Stomach smooth muscle (tissue), 2 donors: ENCODE results near the gene RNF121.

Source experiments
- H3K27ac ChIP-seq: one replicate; pipeline ENCODE4 v1.7.0; 2013; ENCODE audit warnings: mild to moderate bottlenecking, low read length, inconsistent platforms
- H3K27me3 ChIP-seq, 2 donors: one replicate each; pipeline ENCODE4 v1.7.0; 2013; ENCODE audit warnings: low read length in 2 of 2; ENCODE audit not compliant: insufficient read depth in 2 of 2, control insufficient read depth in 1 of 2
- H3K36me3 ChIP-seq, 2 donors: one replicate each; pipeline ENCODE4 v1.7.0; 2013; ENCODE audit warnings: low read length in 2 of 2; ENCODE audit not compliant: control insufficient read depth in 2 of 2, insufficient read depth in 2 of 2
- H3K4me1 ChIP-seq: one replicate; pipeline ENCODE4 v1.7.0; 2013; ENCODE audit warnings: low read length; ENCODE audit not compliant: control insufficient read depth, insufficient read depth
- H3K4me3 ChIP-seq, 2 donors: one replicate each; pipeline ENCODE4 v1.7.0; 2013; ENCODE audit warnings: low read length in 2 of 2
- H3K9ac ChIP-seq, 2 donors: one replicate each; pipeline ENCODE4 v1.7.0; 2013; ENCODE audit warnings: low read length in 2 of 2, mild to moderate bottlenecking in 1 of 2
- H3K9me3 ChIP-seq, 2 donors: one replicate each; pipeline ENCODE4 v1.7.0; 2013; ENCODE audit warnings: low read length in 2 of 2; ENCODE audit not compliant: control insufficient read depth in 2 of 2
- donor health status: healthy.
- donor health status: Pancreatic carcinoma.

Gene RNF121

DNA sequence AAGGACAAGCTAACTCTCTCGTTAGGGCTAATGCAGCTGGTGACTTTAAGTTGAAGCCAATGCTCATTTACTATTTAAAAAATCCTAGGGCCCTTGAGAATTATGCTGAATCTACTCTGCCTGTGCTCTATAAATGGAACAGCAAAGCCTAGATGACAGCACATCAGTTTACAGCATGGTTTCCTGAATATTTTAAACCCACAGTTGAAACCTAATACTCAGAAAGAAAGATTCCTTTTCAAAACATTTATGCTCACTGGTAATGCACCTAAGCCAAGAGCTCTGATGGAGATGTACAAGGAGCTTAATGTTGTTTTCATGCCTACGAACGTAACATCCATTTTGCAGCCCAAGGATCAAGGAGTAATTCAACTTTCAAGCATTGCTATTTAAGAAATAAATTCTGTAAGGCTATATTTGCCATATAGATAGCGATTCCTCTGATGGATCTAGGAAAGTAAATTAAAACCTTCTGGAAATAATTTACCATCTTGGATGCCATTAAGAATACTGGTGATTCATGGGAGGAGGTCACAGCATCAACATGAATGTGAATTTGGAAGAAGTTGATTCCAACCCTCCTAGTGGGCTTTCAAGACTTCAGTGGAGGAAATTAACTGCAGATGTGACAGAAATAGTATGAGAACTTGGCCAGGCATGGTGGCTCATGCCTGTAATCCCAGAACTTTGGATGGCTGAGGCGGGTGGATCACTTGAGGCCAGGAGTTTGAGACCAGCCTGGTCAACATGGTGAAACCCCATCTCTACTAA lies 14.9 kb upstream of the RNF121 start:
- Histone ChIP-seq H3K9ac (no peak overlapping the region), H3K9me3 (no peaks in the 10 kb centered on the region), H3K36me3 (peaks cover 18 to 25% of the 10 kb centered on the region in 2 donors), H3K27me3 (no peaks in the 10 kb centered on the region), H3K4me1 (no peaks in the 10 kb centered on the region), H3K27ac (no peak overlapping the region), H3K4me3 (no peak overlapping the region)

DNA sequence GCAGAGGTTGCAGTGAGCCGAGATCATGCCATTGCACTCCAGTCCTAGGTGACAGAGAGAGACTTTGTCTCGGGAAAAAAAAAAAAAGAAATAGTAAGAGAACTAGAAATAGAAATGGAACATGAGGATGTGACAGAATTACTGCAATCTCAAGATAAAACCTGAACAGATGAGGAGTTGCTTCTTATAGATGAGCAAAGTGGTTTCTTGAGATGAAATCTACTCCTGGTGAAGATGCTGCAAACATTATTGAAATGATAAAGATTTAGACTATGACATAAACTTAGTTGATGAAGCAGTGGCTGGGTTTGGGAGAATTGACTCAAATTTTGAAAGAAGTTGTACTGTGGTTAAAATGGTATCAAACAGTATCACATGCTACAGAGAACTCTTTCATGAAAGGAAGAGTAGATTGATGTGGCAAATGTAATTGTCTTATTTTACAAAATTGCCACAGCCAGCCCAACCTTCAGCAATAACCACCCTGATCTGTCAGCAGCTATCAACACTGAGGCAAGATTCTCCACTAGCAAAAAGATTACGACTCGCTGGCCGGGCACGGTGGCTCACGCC lies 14.1 kb upstream of the RNF121 start:
- Histone ChIP-seq H3K27ac (no peak overlapping the region), H3K36me3 (peaks cover 18 to 25% of the 10 kb centered on the region in 2 donors)

DNA sequence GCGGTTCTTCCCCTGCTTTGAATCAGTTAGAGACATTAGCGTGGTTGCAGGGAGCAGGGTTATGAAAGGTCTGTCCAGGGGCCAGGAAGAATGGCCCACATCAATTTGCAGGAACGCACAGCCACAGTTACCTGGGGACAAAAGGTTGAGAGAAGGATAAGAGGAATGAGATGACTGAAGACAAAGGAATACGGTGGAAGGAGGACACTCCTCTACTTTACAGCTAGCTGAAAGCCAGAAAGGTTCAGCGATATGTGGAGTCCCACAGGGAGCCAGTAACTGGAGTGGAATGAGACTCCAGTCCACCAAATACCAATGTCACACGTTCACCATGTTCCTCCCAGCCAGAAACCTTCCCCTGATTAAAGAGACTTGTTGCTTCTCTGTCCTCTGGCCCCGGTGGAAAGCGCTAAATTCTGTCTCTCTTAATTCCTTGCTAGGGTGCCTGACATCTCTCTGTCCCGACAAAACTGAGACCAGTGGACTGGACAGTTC lies 11.2 kb upstream of the RNF121 start:
- Histone ChIP-seq H3K4me3 (no peak overlapping the region), H3K9me3 (no peaks in the 10 kb centered on the region), H3K27me3 (no peaks in the 10 kb centered on the region), H3K9ac (no peak overlapping the region), H3K4me1 (no peaks in the 10 kb centered on the region), H3K27ac (no peak overlapping the region), H3K36me3 (peaks cover 18 to 25% of the 10 kb centered on the region in 2 donors)

More for the DNA sequence above, 14.1 kb upstream of the RNF121 start:
- no peaks in the 10 kb centered on the region for H3K27me3 ChIP-seq
- no peak overlapping the region for H3K9ac ChIP-seq
- H3K4me3 ChIP-seq = no peak overlapping the region
- no peaks in the 10 kb centered on the region for H3K4me1 ChIP-seq
- no peaks in the 10 kb centered on the region for H3K9me3 ChIP-seq

DNA sequence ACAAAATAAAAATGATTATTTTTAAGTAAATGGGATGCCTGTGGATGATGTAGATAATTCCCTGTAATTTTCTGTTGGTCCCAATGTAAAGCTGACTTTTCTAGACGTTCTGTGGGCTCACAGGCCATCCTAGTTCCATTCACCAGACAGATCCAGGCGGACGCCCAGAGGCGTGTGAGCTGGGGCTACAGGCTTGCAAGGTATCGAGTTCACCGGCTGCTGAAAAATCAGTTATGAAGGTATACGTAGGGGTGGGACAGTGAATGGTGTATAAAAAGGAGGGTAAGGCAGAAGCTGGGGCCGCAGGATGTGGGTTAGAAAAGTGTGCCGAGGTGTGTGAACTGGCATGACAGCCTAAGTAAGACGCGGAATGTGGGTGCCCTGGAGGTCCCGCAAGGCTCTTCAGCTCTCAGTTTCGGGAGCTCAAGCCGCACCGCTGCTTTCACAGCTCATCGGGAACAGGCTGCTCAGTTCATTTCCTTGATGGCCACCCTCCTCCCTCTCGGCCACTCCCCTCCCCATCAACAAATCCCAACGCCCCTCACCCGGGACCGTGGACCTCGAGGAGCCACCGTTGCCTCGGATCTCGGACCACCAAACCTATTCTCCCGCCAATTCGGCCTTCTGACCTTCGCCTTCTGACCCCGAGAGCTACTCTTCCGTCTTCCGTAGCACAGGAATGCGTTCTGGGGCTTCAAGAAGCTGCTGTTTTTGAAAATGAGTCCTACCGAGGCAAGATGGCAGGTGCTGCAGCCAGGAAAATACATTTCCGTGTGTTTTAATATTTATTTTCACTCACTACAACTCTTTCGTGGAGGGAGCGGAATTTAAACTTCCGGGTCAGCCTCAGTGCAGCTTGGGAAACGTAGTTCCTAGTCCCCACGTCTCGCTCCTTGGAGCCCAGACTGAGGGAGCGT lies 768 bp upstream of the RNF121 start, which contains the start of gene XNDC1N:
TSS of gene XNDC1N (minus strand) at position 775 of the 917 bp plus-strand sequence. CDS start 5,241 bp downstream, outside the sequence.
- peak within 1 kb of the TSS; percentile 93 to 98 for H3K9ac ChIP-seq
- no peaks in the 10 kb centered on the region for H3K36me3 ChIP-seq
- peaks cover 19% of the 10 kb centered on the region for H3K4me1 ChIP-seq
- H3K4me3 ChIP-seq = peak within 1 kb of the TSS; percentile 99
- H3K9me3 ChIP-seq = no peaks in the 10 kb centered on the region
- no peaks in the 10 kb centered on the region for H3K27me3 ChIP-seq
- peak within 1 kb of the TSS; percentile 93 for H3K27ac ChIP-seq

DNA sequence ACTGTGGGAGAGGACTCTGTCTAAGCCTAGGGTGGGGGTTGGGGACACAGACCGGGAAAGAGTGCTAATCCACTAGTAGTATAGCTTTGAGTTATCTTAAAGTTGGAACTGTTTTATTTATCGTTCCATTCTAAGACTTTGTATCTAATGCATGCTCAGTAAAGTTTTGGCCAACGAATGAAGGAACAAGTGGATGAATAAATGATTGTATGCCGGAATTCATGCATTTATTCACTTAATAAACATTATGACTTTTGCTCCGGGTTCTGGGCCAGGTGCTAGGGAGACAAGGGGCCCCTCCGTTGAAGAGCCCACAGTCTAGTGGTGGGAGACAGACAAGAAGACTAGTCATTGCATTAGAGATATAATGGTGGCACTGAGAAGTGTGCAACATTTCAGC lies 645 bp downstream of the RNF121 start:
- no peaks in the 10 kb centered on the region for H3K36me3 ChIP-seq
- H3K9ac ChIP-seq = peak overlapping the region; percentile 86 to 93
- no peak overlapping the region for H3K27ac ChIP-seq
- H3K27me3 ChIP-seq = no peaks in the 10 kb centered on the region
- no peaks in the 10 kb centered on the region for H3K9me3 ChIP-seq
- peaks cover 22% of the 10 kb centered on the region for H3K4me1 ChIP-seq
- H3K4me3 ChIP-seq = peak overlapping the region; percentile 99

DNA sequence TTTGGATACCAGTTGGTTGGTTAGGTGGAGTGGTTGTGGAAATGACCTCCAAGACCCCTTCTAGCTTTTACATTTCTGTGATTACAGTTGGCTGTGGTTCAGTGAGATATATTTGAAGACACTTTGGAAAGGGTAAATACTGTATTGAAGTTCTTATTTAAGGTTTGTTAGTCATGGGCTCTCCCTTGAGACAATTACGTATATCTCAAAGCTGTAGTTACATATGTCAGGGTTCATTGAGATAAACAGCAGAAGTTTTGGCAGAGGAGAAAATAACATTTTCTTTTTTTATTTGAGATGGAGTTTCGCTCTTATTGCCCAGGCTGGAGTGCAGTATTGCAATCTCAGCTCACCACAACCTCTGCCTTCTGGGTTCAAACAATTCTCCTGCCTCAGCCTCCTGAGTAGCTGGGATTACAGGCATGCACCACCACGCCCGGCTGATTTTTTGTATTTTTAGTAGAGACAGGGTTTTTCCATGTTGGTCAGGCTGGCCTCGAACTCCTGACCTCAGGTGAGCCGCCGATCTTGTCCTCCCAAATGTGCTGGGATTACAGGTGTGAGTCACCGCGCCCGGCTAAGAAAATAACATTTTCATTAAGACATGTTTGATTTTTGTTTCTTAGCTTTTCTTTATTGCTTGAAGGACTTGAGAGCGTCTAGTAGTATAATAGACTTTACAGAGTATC lies 1.9 kb downstream of the RNF121 start:
- Histone ChIP-seq H3K4me1 (peaks cover 22% of the 10 kb centered on the region), H3K9me3 (no peaks in the 10 kb centered on the region), H3K27ac (no peak overlapping the region), H3K4me3 (peak overlapping the region; percentile 99), H3K9ac (no peak overlapping the region), H3K36me3 (no peaks in the 10 kb centered on the region), H3K27me3 (no peaks in the 10 kb centered on the region)

DNA sequence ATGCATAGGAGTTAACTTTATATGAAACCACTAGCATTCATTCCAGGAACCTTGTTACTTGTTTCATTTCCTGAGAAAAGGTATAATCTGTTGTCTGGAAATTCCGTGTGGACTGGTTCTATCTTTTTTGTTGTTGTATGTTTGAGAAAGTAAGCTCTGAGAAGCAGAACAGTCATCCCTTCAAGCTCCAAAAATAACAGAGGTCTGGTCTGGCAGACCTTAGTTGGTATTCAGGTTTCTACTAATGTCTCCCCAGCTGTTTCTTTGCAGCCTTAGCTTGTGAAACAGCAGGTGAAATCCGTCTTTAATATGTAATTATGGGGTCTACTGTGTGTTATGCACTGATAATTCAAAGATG lies 2.4 kb downstream of the RNF121 start:
- H3K4me3 ChIP-seq = no peak overlapping the region
- no peaks in the 10 kb centered on the region for H3K9me3 ChIP-seq
- H3K27ac ChIP-seq = no peak overlapping the region
- H3K9ac ChIP-seq = no peak overlapping the region
- H3K27me3 ChIP-seq = no peaks in the 10 kb centered on the region
- no peaks in the 10 kb centered on the region for H3K36me3 ChIP-seq
- peaks cover 22% of the 10 kb centered on the region for H3K4me1 ChIP-seq

DNA sequence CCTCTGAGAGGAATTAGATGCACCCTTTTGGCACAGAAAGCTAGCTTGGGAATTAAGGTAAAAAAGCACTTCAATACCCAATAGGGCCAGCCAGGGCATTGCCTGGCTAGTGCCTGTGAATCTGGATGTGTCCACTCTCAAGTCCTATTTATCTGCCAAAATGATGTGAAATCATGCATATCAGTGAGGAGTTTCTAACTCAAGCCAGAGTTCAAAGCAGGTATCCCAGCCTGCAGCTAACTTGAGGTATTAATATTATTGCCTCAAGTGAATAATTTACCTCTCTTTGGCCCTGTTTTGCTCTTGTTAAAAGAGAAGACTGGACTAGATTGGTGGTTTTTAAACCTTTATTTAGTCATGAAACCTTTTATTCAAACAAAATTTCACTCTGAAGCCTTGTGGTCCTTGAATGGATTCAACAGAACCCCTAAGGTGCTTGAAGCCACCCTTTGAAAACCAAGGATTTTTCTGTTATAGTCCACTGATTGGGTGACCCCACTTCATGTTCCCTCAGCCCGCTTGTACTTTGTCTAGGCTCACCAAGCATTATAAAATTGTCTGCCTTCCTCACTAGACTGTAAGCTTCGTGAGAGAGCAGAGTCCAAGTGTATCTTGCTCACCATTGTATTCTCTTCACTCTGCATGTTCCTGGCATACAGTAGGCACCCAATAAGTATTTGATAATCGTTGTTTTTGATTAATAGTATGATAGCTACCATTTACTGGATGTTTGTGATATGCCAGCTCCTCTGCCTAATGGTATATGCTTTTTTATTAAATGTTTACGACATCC lies 4.5 kb downstream of the RNF121 start:
- H3K9ac ChIP-seq = no peak overlapping the region
- H3K9me3 ChIP-seq = no peaks in the 10 kb centered on the region
- no peaks in the 10 kb centered on the region for H3K27me3 ChIP-seq
- H3K4me3 ChIP-seq = no peak overlapping the region
- H3K27ac ChIP-seq = no peak overlapping the region
- H3K36me3 ChIP-seq = no peaks in the 10 kb centered on the region
- peaks cover 20% of the 10 kb centered on the region for H3K4me1 ChIP-seq

DNA sequence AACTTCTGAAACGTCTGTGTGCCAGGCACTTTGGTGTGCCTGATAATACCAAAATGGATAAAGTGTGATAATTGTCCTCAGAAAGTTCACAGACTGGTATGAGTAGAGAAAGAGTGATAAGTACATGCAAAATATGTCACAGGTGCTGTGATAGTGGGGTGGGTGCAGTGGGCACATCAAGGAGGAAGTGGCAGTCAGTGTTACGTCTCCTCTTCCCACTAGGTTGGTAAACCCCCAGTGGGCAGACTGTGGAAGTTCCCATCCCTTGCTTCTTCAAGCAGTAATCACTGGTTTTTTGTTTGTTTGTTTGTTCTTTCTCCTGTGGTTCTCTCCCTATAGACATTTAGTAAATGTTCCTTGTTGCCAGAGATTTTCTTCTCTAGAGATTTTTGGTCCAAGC lies 5.4 kb downstream of the RNF121 start:
- Histone ChIP-seq H3K9ac (no peak overlapping the region), H3K36me3 (no peaks in the 10 kb centered on the region), H3K4me1 (peaks cover 20% of the 10 kb centered on the region), H3K9me3 (no peaks in the 10 kb centered on the region), H3K27me3 (no peaks in the 10 kb centered on the region), H3K27ac (no peak overlapping the region), H3K4me3 (no peak overlapping the region)
